ENCODE measurements around the gene SMIM33. TPM values are rescaled to one million over a fixed set of nuclear protein-coding genes. Genes with fewer than 3 reads are reported as not detected.
A peak's percentile ranks its signal among the peaks of the same experiment; 100 is the strongest.
"Not testable (repeated sequence)": the region's sequence is repeated elsewhere in the genome, so short reads cannot be mapped to it uniquely, and the experiment has no call there.

Gene SMIM33
- total and polyA plus RNA-seq, 8 donors = 0.13 to 0.87 (median 0.46) TPM; not detected in 5

GRCh38 chr5:139439013-139439903, 31.5 kb upstream of the SMIM33 start, which contains the start of gene DNAJC18:
Gene DNAJC18, minus strand, starts transcription at chr5:139439525. Its CDS starts 80 bp downstream, at chr5:139439445.
- WGBS, 5 donors = 0 to 4% (median 3%) methylated on average over 14 to 49 of the region's 49 CpGs
- no peaks in the 10 kb centered on the region for H3K27me3 ChIP-seq
- peak within 1 kb of the TSS; percentile 80 to 98 (median 96) for H3K27ac ChIP-seq
- peaks cover 4 to 17% (median 14%) of the 10 kb centered on the region in 4 donors for H3K4me1 ChIP-seq
- peaks cover 0 to 17% (median 5%) of the 10 kb centered on the region in 4 donors for H3K36me3 ChIP-seq
- H3K9me3 ChIP-seq = no peaks in the 10 kb centered on the region
- peak; percentile 93 to 97 for DNase-seq
- H3K4me3 ChIP-seq = peak within 1 kb of the TSS; percentile 68 to 85 (median 78)
- TF ChIP-seq EP300 (IDR thresholded peaks at IDR 0.05) (no peak), POLR2A (IDR thresholded peaks at IDR 0.05) (no peak), POLR2AphosphoS5 (IDR thresholded peaks at IDR 0.05) (peak; percentile 33 to 88 (median 73))
- TF ChIP-seq, protein P1, sequence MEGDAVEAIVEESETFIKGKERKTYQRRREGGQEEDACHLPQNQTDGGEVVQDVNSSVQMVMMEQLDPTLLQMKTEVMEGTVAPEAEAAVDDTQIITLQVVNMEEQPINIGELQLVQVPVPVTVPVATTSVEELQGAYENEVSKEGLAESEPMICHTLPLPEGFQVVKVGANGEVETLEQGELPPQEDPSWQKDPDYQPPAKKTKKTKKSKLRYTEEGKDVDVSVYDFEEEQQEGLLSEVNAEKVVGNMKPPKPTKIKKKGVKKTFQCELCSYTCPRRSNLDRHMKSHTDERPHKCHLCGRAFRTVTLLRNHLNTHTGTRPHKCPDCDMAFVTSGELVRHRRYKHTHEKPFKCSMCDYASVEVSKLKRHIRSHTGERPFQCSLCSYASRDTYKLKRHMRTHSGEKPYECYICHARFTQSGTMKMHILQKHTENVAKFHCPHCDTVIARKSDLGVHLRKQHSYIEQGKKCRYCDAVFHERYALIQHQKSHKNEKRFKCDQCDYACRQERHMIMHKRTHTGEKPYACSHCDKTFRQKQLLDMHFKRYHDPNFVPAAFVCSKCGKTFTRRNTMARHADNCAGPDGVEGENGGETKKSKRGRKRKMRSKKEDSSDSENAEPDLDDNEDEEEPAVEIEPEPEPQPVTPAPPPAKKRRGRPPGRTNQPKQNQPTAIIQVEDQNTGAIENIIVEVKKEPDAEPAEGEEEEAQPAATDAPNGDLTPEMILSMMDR (IDR thresholded peaks at IDR 0.05) = no peak
- intact Hi-C loops (cut with DNase I; ENCODE audit: low total_unique reads) = no loop called here

- H3K36me3 ChIP-seq; H3K9me3 ChIP-seq; intact Hi-C loops (cut with DNase I; ENCODE audit: low total_unique reads); H3K27me3 ChIP-seq; DNase-seq; H3K4me3 ChIP-seq: not testable (repeated sequence)
- H3K4me1 ChIP-seq = peaks cover 4 to 17% (median 14%) of the 10 kb centered on the region in 4 donors
- H3K27ac ChIP-seq = peak overlapping the region in 1 of 5 donors; percentile 98
- WGBS, 5 donors = 96 to 98% (median 97%) methylated on average over 13 to 17 of the region's 17 CpGs
These were observed 30.4 kb upstream of the SMIM33 start for GRCh38 chr5:139440416-139440815.

DNA sequence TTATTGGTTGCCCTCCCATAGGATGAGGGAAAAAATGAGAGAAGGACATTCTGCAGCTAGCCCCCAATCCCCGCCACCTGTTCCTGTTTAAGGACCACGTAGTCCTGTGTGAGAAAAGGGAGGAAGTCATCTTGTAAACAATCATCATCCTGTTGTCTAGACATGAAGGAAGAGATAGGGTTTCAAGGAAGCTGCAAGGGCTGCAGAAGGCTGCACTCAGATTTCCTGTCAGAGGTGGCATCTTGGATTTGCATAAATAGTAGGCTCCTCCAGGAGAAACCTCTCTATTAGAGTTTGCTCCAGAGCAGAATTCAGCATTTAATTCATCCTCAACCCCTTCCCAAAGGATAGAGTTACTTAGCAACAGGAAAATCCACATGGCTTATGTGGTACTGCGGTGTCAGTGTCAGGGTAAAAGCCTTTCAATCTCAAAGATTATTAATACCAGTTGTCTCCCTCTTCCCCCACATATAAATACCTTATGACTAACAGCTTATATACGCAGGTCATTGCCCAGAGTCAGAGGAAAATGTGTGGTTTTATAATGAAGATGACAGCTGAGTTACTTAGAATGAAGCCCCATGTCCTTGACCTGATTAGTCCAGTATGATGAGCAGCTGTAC, 26.9 kb upstream of the SMIM33 start:
- peak in 1 of 2 donors; percentile 24 for DNase-seq
- no peak for TF ChIP-seq POLR2A (IDR thresholded peaks at IDR 0.05)
- TF ChIP-seq, protein P1 (IDR thresholded peaks at IDR 0.05) = no peak
- TF ChIP-seq POLR2AphosphoS5 (IDR thresholded peaks at IDR 0.05) = no peak
- no peak for TF ChIP-seq EP300 (IDR thresholded peaks at IDR 0.05)
- intact Hi-C loops (cut with DNase I; ENCODE audit: low total_unique reads) = no loop called here
- H3K27me3 ChIP-seq = no peaks in the 10 kb centered on the region
- H3K4me3 ChIP-seq = no peak overlapping the region
- no peaks in the 10 kb centered on the region for H3K36me3 ChIP-seq
- H3K4me1 ChIP-seq = peaks cover 0 to 8% (median 7%) of the 10 kb centered on the region in 4 donors
- no peaks in the 10 kb centered on the region for H3K9me3 ChIP-seq
- no peak overlapping the region for H3K27ac ChIP-seq
- 55 to 74% (median 68%) methylated on average over 4 of the region's 4 CpGs for WGBS, 5 donors

- H3K36me3 ChIP-seq = no peaks in the 10 kb centered on the region
- no peak overlapping the region for H3K27ac ChIP-seq
- H3K27me3 ChIP-seq = no peaks in the 10 kb centered on the region
- H3K4me1 ChIP-seq = no peaks in the 10 kb centered on the region
- no peak overlapping the region for H3K4me3 ChIP-seq
- no peak for TF ChIP-seq EP300 (IDR thresholded peaks at IDR 0.05)
- no peaks in the 10 kb centered on the region for H3K9me3 ChIP-seq
- DNase-seq = peak in 1 of 2 donors; percentile 64
- intact Hi-C loops (cut with DNase I; ENCODE audit: low total_unique reads) = no loop called here
- 39 to 57% (median 49%) methylated on average over 7 of the region's 7 CpGs for WGBS, 5 donors
These were observed 25.3 kb upstream of the SMIM33 start for GRCh38 chr5:139445325-139446170.
